GM23338 (cell line): ENCODE results near the gene PIK3R5.

ENCODE experiments used
- CREB1 ChIP-seq: fragments of 250-450 bp; sonication (Bioruptor Pico); IDR thresholded peaks from 2 replicates; pipeline ENCODE4 v1.5.0; 2020; ENCODE audit warnings: low read depth, mild to moderate bottlenecking, moderate library complexity
- CTCF ChIP-seq, 2 experiments: fragments of 200-600 bp in 1 of 2; sonication (generic) in 1 of 2; conservative IDR thresholded peaks; 2 replicates each; pipeline versions ENCODE4 v1.5.1 to v1.6.1; 2016 to 2017; ENCODE audit warnings: antibody characterized with exemption in 2 of 2, low read depth in 2 of 2, mild to moderate bottlenecking in 2 of 2, moderate library complexity in 1 of 2
- ETS1 ChIP-seq: IDR thresholded peaks from 2 replicates; pipeline ENCODE4 v1.6.1; 2016; ENCODE audit warnings: antibody characterized with exemption
- EZH2 ChIP-seq: fragments of 200-600 bp; sonication (generic); IDR thresholded peaks from one replicate; pipeline ENCODE4 v1.8.0; 2017; ENCODE audit warnings: antibody characterized with exemption, mild to moderate bottlenecking, low read depth; ENCODE audit not compliant: unreplicated experiment
- EZH2phosphoT487 ChIP-seq: fragments of 200-600 bp; sonication (generic); IDR thresholded peaks from one replicate; pipeline ENCODE4 v1.8.1; 2018; ENCODE audit warnings: antibody characterized with exemption; ENCODE audit not compliant: unreplicated experiment
- JUNB ChIP-seq: IDR thresholded peaks from one replicate; pipeline ENCODE4 v1.6.1; 2016; ENCODE audit warnings: antibody characterized with exemption; ENCODE audit not compliant: unreplicated experiment
- POLR2AphosphoS5 ChIP-seq: IDR thresholded peaks from 2 replicates; pipeline ENCODE4 v1.6.1; 2016; ENCODE audit warnings: antibody characterized with exemption, low read depth
- REST ChIP-seq: IDR thresholded peaks from one replicate; pipeline ENCODE4 v1.6.1; 2018; ENCODE audit warnings: antibody characterized with exemption; ENCODE audit not compliant: unreplicated experiment
- STAT1 ChIP-seq: IDR thresholded peaks from one replicate; pipeline ENCODE4 v1.6.1; 2016; ENCODE audit warnings: antibody characterized with exemption; ENCODE audit not compliant: unreplicated experiment
- ZNF331 ChIP-seq: fragments of 250-450 bp; sonication (Bioruptor Pico); IDR thresholded peaks from 2 replicates; pipeline ENCODE4 v1.5.0; 2020; ENCODE audit warnings: low read depth, mild to moderate bottlenecking, moderate library complexity
- ZNF462 ChIP-seq: fragments of 250-450 bp; sonication (Bioruptor Pico); IDR thresholded peaks from 2 replicates; pipeline ENCODE4 v1.5.0; 2020; ENCODE audit warnings: mild to moderate bottlenecking, moderate library complexity

- TF ChIP-seq CTCF (conservative IDR thresholded peaks at IDR 0.05; ENCODE audit: low read depth in 2 of 2) (no peak), JUNB (no peak), EZH2 (no peak), EZH2phosphoT487 (no peak), REST (no peak), STAT1 (no peak), POLR2AphosphoS5 (no peak), ETS1 (no peak), ZNF331 (CRISPR knock-in tag) (no peak), CREB1 (CRISPR knock-in tag) (no peak), ZNF462 (CRISPR knock-in tag) (no peak)
These were observed 31.2 kb downstream of the PIK3R5 start for GRCh38 chr17:8934346-8934745.
